Measurements from ENCODE around the gene NLN.
A peak's percentile ranks its signal among the peaks of the same experiment; 100 is the strongest.

NLN gene

DNA sequence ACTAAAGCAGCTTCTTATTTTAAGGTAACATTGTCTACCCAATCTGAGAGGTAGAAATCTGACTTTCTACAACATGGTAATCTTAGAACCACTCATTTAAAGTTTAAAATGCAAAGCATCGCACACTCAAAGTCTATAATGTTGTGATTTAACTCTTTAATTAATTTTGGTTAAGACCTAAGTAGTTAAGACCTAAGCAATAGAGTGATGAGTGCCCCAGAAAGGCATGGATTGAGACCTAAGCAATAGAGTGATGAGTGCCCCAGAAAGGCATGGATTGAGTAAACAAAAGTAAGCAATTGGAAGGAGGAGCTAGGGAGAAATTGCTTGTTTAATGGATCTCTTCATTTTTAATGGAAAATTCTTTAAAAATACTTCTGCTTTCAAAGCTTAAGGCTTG is 86.8 kb downstream of the NLN start:
- no peak for DNase-seq (ENCODE audit: low spot score)

DNA sequence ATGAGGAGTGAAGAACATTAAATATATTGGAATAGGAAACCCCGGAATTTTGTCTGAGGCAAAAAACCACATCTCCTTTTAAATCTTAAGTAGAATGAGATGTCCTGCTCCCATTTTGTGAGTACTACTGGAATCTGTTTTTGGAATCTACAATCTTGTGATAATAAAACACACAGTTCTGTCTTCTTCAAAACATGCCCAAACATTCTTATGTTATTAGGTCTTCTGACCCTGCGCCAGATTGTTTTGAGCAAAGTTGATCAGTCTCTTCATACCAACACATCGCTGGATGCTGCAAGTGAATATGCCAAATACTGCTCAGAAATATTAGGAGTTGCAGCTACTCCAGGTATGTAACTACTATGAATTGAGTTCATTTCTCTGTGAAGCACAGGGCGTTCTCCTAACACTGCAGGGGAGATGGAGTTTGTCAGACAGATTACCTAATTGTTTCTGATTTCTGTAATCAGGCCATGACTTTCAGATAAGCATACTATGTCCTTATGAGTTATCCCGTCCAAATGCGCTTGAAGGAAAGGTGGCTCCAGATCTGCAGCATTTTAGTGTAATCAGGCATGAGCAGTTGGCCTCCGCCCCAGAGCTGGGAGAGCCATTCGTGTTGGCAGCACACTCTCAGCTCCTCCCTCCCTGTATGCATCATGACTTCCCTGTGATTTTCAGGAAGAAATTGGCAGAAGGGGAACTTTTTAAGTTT is 88.0 kb downstream of the NLN start:
- no peak for DNase-seq (ENCODE audit: low spot score)

- no peak for DNase-seq (ENCODE audit: low spot score)
These were observed 89.0 kb downstream of the NLN start for GRCh38 chr5:65811004-65811403.

DNA sequence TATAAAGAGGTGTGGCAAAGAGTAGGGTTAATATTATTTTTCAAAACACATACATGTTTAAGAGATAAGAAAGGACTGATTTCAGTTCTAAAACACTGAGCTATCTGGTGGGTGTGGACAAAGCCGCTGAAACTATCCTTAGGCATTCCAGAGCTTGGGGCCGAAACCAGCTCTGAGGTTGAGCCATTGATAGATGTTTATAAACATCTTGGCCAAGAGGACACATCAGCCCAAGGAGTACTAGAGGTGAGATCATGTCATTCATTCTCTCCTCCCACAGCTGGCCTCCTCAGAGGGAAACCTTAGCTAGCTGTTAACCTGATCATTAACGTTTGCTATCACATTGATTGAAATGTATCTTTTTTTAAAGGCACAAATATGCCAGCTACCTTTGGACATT is 89.9 kb downstream of the NLN start:
- DNase-seq (ENCODE audit: low spot score) = no peak

GRCh38 chr5:65812648-65813047 is 90.6 kb downstream of the NLN start:
- DNase-seq (ENCODE audit: low spot score) = no peak

DNA sequence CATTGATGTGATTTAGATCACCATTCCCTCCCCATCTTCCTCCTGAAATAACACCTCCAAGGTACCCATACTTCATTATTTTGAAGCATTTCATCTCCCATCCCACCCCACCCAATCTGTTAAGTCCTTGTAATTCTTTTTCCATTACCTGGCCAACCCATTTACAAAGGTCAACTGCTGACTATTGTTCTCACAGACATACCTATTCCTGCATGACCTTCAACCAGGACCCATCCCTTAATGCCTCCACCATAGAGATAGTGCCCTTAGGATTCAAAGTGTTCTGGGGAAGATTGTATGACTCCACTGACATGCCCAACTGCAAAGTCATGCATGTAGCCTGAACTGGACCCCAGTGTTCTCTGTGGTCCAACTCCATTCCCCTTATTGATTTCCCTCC is 91.2 kb downstream of the NLN start:
- DNase-seq (ENCODE audit: low spot score) = no peak

DNA sequence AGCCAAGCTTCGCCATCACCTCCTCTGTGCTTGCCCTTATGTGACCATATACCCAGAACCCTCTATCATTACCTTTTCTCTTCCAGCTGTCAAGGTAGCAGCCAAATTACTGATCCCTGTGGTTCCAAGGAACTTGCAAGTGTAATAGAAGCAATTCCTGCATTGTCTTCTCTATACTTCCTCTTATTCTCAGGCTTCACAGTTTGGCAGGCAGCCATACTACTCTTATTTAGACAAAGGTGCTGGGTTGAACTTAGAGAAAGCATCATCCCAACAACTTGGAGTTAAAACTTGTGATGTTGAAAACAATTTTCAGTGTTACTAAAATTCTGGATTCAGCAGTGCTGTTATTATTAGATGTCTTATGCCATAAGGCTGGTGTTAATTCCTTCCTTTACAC is 93.2 kb downstream of the NLN start:
- no peak for DNase-seq (ENCODE audit: low spot score)

DNA sequence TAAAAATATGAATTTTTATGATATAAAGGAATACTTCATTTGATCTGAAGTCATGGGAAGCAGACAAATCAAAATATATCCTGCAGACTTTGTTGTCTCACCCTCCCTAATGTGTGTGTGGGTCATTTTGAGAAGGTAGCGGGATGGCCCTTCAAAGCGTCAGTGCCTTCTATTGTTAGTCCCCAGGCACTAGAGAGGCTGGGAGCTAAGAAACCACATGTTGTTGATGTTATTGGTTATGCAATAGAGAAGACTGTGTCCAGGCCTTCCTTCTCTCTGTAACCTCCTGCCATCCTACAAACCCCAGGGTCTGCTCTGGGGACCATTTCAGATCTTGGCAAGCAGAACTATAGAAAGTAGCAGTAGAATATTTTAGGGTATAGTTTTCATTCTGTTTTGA is 94.7 kb downstream of the NLN start:
- DNase-seq (ENCODE audit: low spot score) = no peak

DNA sequence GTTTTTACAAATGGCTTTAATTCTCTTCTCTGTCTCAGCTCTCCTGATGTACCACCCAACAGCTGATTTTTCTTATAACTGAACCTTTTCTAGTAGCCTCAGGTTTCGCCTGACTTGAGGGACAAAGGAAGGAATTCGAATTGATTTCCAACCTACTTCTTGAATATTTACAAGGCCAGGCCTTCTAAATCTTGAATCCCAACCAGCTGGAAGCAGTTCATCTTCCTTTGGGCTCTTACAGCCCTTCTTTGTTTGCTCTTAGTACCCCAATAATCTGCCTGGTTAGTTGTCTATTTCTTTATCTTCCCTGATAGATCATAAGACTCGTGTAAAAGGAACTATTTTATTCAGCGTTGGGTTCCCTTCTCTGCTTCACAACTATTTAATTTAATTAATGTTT is 95.9 kb downstream of the NLN start:
- no peak for DNase-seq (ENCODE audit: low spot score)

- DNase-seq (ENCODE audit: low spot score) = no peak
These were observed 96.6 kb downstream of the NLN start for GRCh38 chr5:65818592-65818991.

DNA sequence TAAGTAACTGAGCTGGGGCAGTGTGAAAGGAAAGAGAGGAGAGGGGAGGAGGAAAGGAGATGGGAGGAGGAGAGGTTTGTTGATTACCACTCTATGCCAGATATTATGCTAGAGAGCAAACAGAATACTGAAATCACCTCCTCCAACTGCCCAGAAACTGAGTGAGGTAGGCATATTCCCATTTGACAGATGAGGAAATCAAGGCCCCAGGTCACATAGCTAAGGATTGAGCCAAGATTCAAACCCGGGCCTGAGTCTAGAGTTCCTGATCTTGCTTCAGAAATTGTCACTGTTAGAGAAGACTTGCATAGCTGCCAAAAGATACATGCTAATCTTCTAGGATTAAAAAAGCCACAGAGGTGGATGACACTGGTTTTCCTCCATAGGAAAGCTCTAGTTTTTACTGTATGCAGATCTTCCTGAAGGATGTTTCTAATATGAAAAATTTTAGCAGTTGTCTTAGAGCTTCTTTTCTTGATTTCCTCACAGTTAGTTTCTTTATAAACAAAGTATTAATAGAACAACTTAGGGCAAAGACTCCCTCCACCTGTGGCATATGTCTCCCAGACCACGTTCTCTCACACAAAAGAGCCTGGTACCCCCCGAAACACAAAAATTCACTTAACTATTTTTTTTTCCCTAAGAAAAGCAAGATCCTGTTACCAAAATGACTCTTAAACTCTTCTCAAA is 97.4 kb downstream of the NLN start:
- no peak for DNase-seq (ENCODE audit: low spot score)

- no peak for DNase-seq (ENCODE audit: low spot score)
These were observed 97.9 kb downstream of the NLN start for GRCh38 chr5:65819905-65820240.

GRCh38 chr5:65820373-65820772 is 98.4 kb downstream of the NLN start:
- DNase-seq (ENCODE audit: low spot score) = no peak

GRCh38 chr5:65821966-65822365 is 100.0 kb downstream of the NLN start:
- no peak for DNase-seq (ENCODE audit: low spot score)

DNA sequence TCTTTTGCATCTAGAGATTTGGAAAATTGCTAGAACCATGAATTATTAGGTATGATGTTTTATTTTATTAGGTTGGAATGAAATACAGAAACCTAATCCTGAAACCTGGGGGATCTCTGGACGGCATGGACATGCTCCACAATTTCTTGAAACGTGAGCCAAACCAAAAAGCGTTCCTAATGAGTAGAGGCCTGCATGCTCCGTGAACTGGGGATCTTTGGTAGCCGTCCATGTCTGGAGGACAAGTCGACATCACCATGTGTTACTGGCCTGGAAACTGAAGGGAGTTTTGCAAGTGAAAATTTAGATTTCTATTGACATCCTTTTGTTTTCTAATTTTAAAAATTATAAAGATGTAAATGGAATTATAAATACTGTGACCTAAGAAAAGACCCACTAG is 100.7 kb downstream of the NLN start:
- DNase-seq (ENCODE audit: low spot score) = no peak

DNA sequence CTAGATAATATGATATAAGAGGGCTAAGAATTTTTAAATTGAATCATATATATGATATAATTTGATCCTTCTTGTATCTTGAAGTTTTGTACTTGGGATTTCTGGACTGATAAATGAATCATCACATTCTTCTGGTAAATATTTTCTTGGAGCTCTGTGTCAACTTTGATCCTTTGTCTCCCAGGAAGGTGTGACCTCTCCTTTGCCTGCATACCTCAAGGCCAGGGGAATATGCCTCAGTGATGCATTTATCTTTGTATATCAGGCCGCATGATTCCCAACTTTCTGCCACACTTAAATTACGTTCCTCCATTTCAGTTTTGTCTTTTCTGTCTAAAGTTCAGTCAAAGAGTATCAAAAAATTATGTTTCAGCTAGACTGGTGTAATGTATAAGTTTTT is 101.2 kb downstream of the NLN start:
- no peak for DNase-seq (ENCODE audit: low spot score)

DNA sequence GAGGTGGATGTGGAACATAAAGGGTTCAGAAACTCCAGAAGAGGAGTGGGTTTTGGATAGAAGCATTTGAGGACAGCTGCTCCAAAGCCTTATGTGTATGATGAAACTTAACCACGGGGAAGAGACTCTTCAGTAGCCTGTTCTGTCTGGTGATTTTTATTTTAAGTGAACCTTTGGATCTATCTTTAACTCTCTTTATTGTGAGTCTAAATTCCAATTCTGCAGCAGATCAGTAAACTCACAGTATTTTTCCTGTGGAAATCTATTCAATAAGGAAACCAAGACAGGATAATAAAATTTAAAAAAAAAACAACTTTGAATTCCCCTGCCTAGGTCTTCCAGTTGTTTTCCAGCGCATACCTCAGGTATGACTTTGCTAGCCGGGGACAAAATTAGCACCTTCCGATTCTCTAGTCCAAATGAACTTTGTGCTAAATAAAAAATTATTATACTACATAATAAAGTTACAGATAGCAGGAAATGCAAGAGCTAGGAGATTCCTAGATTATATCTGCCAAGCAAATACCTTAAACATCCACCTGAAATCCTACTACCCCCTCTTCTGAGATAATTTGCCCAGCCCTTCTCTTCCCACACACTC is 101.9 kb downstream of the NLN start:
- DNase-seq (ENCODE audit: low spot score) = no peak

DNA sequence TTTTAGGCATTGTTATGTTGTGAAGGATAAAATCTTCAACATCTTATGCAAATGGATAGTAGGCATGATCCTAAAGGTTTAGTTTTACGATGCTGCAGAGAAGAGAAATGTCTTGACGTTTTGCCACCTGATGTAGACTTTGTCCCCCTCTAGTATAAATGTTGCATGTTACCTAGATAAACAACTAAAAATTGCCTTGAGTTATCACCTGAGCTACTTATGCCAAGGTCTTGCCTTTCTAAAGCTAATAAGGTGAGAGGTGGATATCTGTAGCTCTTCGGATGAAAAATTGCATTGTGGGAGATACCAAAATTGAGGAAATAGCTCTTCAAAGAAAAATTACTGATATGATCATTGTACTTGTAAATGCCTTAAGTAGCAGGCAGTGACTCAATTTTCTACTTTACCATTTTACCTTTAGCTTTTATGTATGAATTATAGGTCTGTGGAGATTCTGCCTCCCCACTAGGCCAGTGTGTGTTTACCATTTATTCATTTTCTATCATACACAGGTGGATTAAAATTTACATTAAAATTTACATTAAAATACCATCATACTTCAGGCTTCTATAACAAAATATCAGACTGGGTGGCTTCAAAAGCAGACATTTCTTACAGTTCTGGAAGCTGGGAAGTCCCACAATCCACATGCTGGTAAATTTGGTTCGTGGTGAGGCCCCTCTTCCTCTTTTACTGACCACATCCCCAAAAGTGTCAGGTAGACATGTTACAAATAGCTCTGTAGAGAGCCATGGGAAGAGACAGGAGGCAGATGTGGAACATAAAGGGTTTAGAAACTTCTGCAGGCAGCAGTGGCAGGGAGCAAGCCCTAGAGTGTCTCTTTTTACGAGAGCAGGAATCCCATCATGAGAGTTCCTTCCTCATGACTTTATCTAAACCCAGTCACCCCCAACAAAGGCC is 103.7 kb downstream of the NLN start:
- DNase-seq (ENCODE audit: low spot score) = peak; percentile 11

DNA sequence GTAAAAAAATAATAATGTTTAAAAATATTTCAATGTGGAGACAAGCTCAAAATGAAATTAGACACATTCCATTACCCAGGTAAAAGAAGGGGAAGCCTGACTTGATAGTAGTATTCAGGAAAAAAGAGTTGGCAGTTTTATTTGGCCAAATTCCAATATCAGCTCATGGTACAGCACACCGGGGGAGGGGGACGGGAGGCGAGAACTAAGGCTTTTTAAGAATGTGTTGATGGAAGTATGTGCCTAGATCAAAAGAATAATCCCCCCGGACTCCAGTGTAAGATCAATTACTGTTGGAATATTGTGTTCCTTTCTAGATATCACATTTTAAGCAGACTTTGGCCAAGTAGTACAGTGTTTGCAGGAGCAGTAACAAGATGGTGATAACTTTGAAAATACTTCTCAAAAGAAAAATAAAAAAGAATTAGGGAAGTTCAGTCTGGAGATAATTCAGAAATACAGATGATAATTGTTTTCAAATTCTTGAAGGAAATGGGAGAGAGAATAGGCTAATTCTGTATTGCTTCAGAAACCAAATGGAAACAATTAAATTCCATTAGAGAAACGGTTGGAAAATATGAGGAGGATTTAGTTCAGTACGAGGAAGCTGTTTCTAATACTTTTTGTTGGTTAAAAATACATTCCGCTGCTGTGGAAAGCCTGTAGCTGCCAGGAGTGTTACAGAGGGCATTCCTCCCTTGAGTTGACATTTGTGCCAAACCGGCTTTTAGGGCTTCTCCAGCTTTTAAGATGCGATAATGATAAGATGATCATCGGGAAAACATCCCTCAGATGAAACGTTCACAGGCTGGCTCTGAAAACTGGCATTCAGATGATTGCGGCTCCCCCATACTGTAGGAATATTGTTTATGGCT is 106.3 kb downstream of the NLN start:
- no peak for DNase-seq (ENCODE audit: low spot score)

DNA sequence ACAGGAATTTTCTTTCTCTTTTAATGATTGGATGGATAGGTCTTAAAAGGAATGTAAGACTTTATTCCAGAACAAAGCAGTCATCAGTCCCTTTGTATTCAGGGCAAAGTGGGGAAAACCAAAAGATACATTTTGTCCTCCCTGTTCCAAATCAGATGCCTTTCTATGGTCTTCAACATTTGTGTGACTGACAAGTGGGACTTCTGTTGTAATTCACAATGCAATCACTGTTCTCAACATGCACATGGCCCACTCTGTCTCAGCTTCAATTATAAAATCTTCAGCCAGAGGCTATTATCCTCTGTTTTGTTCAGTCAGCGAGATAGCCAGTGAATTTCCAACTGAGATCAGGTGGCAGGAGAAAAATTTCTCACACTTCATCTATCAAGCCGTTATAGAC is 108.9 kb downstream of the NLN start:
- DNase-seq (ENCODE audit: low spot score) = no peak

GRCh38 chr5:65831276-65831675 is 109.3 kb downstream of the NLN start:
- DNase-seq (ENCODE audit: low spot score) = no peak

- no peak for DNase-seq (ENCODE audit: low spot score)
These were observed 110.1 kb downstream of the NLN start for GRCh38 chr5:65832152-65832551.

Data from NAMALWA (cell line).